Measurements from ENCODE around the gene HSDL1.

GRCh38 chr16:84155226-84155625, 10.2 kb upstream of the HSDL1 start:
- TF ChIP-seq CTCF (IDR thresholded peaks at IDR 0.05; ENCODE audit: insufficient read depth, low read depth, low read length) = no peak
- no peak for TF ChIP-seq EZH2 (IDR thresholded peaks at IDR 0.05; ENCODE audit: insufficient read depth, low read length)

Measured in astrocyte (in vitro differentiated cells and primary cell).